ENCODE data around the gene NUP88. TPM values are rescaled to one million over a fixed set of nuclear protein-coding genes. Genes with fewer than 3 reads are reported as not detected.
A peak's percentile ranks its signal among the peaks of the same experiment; 100 is the strongest.

The NUP88 gene
- total and polyA plus RNA-seq, 4 experiments from 2014 or later, result 91.0 to 142 (median 101) TPM

DNA sequence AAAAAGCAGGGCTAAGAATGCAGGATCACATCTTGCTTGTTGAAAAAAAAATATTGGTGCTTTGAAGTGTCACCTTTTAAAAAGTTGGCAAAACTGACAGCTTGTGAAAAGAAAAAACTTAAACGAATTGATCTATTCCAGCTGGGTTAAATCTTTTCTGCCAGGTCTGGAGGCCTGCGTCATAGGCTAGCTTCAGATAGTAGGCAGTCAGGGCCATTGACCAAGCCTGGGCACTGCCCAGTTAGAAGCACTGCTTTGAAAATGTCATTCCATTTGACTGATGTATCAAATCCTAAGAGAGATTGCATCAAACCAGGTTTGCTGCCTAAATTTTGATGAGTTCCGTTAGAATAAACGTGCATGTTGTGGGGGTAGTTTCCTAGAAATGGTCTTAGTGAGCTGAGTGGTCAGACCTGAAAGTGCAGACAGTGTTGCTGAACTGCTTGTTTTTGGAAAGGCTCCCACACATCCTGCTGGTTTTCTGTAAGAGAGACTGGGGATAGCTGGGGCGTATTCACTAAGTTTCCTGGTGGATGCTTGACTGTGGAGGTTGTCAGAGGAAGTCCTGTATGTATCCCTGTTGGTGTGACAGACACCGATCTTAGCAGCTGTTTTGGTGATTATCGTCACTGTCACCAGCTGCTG lies 38.8 kb downstream of the NUP88 start:
- Mint-ChIP-seq H3K4me3 (no peak overlapping the region), H3K27ac (peak overlapping the region in 4 of 7 donors; percentile 44 to 83 (median 64)), H3K36me3 (peaks cover 57 to 86% of the 10 kb centered on the region in 2 donors), H3K27me3 (no peaks in the 10 kb centered on the region), H3K4me1 (peaks cover 0 to 3% (median 0%) of the 10 kb centered on the region in 4 donors), H3K9me3 (peaks cover 0 to 4% (median 0%) of the 10 kb centered on the region in 8 donors)
- Histone ChIP-seq H3K27ac (ENCODE audit: low read depth, low read length) (no peak overlapping the region), H3K36me3 (ENCODE audit: insufficient read depth, low read length) (peaks cover 87% of the 10 kb centered on the region), H3K27me3 (ENCODE audit: insufficient read depth, low read length) (no peaks in the 10 kb centered on the region), H3K4me1 (ENCODE audit: insufficient read depth, low read length) (no peaks in the 10 kb centered on the region), H3K9me3 (ENCODE audit: control insufficient read depth in 1 of 2, low read length in 2 of 2) (no peaks in the 10 kb centered on the region), H3K4me3 (ENCODE audit: low read length in 2 of 2) (no peak overlapping the region)
- DNase-seq, result no peak
- intact Hi-C loops (cut with micrococcal nuclease), result no loop called here
- CTCF ChIA-PET (ENCODE audit: partially characterized antibody), result interaction anchor here (1.9 kb wide), 1 partner anchor 10 kb away, joined by 5 read pairs; no protein-coding TSS in a partner anchor
- POLR2A ChIA-PET (ENCODE audit: partially characterized antibody), result interaction anchor here (1.1 to 1.5 kb wide), 2 partner anchors 11 to 12 kb away, joined by 3 to 4 read pairs; no protein-coding TSS in a partner anchor

DNA sequence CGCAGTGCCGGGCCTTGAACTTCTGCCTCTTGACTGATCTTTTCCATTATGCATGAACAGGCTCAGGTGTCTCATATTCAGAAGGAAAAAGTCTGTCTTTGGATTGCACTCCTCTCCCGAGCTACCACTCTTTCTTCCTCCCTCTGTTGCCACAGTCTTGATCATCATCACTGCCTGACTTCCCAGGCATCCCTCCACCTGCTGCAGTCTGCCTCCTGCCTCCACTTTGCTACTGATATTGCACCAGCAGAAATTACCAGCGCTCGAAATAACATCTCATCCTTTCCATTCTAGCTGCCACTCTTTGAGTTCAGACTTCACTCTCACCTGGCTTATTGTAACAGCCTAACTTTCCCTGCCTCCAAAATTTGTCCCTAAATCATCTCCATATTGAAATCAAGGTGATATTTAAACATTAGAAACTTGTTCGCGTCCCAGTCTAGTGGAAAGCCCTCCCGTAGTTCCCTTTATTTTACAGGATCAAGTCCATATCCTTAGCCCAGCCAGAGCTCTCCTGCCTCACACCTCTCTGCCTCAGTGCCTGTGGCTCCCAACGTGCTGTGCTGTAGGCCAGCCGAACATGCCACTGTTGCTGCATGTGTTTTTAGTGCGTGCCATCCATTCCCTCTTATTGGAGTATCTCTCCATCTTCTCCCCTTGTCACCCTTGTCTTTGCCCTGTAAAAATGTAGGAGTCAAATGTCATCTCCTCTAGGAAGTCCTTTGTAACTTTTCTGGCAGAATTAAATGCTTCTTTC lies 39.9 kb downstream of the NUP88 start:
- Mint-ChIP-seq H3K36me3 (peaks cover 51 to 83% of the 10 kb centered on the region in 2 donors), H3K4me3 (no peak overlapping the region), H3K27ac (peak overlapping the region; percentile 6 to 78 (median 54)), H3K4me1 (peaks cover 0 to 3% (median 0%) of the 10 kb centered on the region in 4 donors), H3K27me3 (no peaks in the 10 kb centered on the region), H3K9me3 (peaks cover 0 to 4% (median 0%) of the 10 kb centered on the region in 8 donors)
- DNase-seq, result no peak
- ChIA-PET CTCF (ENCODE audit: partially characterized antibody) (interaction anchor here (1.4 kb wide), 1 partner anchor 131 kb away, joined by 3 read pairs; no protein-coding TSS in a partner anchor), POLR2A (ENCODE audit: partially characterized antibody) (interaction anchor here (1.1 kb wide), 1 partner anchor 11 kb away, joined by 3 read pairs; no protein-coding TSS in a partner anchor)
- H3K4me1 ChIP-seq (ENCODE audit: insufficient read depth, low read length), result no peaks in the 10 kb centered on the region
- peaks cover 83% of the 10 kb centered on the region for H3K36me3 ChIP-seq (ENCODE audit: insufficient read depth, low read length)
- H3K27me3 ChIP-seq (ENCODE audit: insufficient read depth, low read length), result no peaks in the 10 kb centered on the region
- no peak overlapping the region for H3K4me3 ChIP-seq (ENCODE audit: low read length in 2 of 2)
- no peak overlapping the region for H3K27ac ChIP-seq (ENCODE audit: low read depth, low read length)
- intact Hi-C loops (cut with micrococcal nuclease), result no loop called here
- no peaks in the 10 kb centered on the region for H3K9me3 ChIP-seq (ENCODE audit: control insufficient read depth in 1 of 2, low read length in 2 of 2)

DNA sequence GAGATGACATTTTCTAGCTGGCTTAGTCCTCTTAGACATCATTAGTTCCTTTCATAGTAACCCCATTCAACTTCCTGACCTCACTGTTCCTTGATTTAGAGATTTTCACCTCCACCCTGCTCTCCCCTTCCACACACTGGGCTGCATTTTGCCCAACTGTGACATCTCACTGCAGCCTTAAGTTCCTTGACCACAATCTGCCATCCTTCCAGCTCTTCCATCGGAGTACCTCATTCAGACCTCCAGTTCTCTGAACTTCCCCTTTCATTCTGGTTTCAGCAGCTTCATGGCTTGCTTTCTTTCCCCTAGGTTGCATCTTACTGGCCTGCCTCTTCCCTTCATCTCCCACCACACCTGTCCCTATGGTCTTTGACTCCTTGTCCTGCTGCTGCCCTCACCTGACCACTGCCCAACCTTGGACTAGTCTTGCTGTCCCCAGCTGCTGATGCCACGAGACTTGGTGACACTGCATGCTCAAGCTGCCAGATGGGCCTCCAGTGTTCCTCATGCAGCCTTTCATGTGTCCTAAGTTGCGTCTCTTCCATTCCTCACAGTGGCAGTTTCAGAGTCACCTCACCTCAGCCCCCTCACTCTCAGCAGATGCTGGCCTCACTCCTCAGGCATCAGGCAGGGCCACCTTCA lies 40.8 kb downstream of the NUP88 start:
- intact Hi-C loops (cut with micrococcal nuclease), result no loop called here

DNA sequence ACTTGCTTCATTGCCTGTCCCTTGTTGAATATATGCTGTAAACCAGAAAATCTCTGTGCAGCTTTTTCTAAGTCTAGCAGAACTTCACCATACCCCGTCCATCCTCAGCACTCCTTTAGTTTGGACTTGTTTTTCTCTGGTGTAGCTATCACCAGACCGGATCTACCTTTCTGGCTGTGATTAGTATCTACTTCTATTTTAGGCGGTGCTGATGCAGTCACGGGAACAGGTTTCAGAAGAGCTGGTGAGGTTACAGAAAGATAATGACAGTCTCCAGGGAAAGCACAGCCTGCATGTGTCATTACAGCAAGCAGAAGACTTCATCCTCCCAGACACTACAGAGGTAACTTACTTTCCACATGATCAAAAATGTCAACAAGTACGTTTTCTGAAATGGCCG lies 46.4 kb downstream of the NUP88 start:
- Mint-ChIP-seq H3K36me3 (peaks cover 35 to 73% of the 10 kb centered on the region in 2 donors), H3K27me3 (no peaks in the 10 kb centered on the region), H3K4me1 (no peaks in the 10 kb centered on the region), H3K4me3 (no peak overlapping the region), H3K27ac (peak overlapping the region in 4 of 7 donors; percentile 10 to 51 (median 20)), H3K9me3 (no peaks in the 10 kb centered on the region)
- H3K27ac ChIP-seq (ENCODE audit: low read depth, low read length), result no peak overlapping the region
- intact Hi-C loops (cut with micrococcal nuclease), result no loop called here
- H3K9me3 ChIP-seq (ENCODE audit: control insufficient read depth in 1 of 2, low read length in 2 of 2), result no peaks in the 10 kb centered on the region
- H3K4me3 ChIP-seq (ENCODE audit: low read length in 2 of 2), result no peak overlapping the region
- H3K27me3 ChIP-seq (ENCODE audit: insufficient read depth, low read length), result no peaks in the 10 kb centered on the region
- CTCF ChIA-PET (ENCODE audit: partially characterized antibody), result no interaction called here
- peaks cover 60% of the 10 kb centered on the region for H3K36me3 ChIP-seq (ENCODE audit: insufficient read depth, low read length)
- no peaks in the 10 kb centered on the region for H3K4me1 ChIP-seq (ENCODE audit: insufficient read depth, low read length)
- POLR2A ChIA-PET (ENCODE audit: partially characterized antibody), result no interaction called here
- DNase-seq, result no peak

More for the DNA sequence above, 40.8 kb downstream of the NUP88 start:
- Mint-ChIP-seq H3K27ac (peak overlapping the region in 6 of 7 donors; percentile 7 to 89 (median 84)), H3K4me1 (peaks cover 0 to 3% (median 0%) of the 10 kb centered on the region in 4 donors), H3K27me3 (no peaks in the 10 kb centered on the region), H3K9me3 (peaks cover 0 to 4% (median 0%) of the 10 kb centered on the region in 8 donors), H3K4me3 (no peak overlapping the region), H3K36me3 (peaks cover 51 to 79% of the 10 kb centered on the region in 2 donors)
- ChIA-PET CTCF (ENCODE audit: partially characterized antibody) (interaction anchor here (1.3 to 1.4 kb wide), 2 partner anchors 128 to 130 kb away, joined by 3 to 4 read pairs; no protein-coding TSS in a partner anchor), POLR2A (ENCODE audit: partially characterized antibody) (no interaction called here)
- Histone ChIP-seq H3K27ac (ENCODE audit: low read depth, low read length) (no peak overlapping the region), H3K27me3 (ENCODE audit: insufficient read depth, low read length) (no peaks in the 10 kb centered on the region), H3K36me3 (ENCODE audit: insufficient read depth, low read length) (peaks cover 80% of the 10 kb centered on the region), H3K4me1 (ENCODE audit: insufficient read depth, low read length) (no peaks in the 10 kb centered on the region), H3K4me3 (ENCODE audit: low read length in 2 of 2) (no peak overlapping the region), H3K9me3 (ENCODE audit: control insufficient read depth in 1 of 2, low read length in 2 of 2) (no peaks in the 10 kb centered on the region)
- DNase-seq, result no peak

DNA sequence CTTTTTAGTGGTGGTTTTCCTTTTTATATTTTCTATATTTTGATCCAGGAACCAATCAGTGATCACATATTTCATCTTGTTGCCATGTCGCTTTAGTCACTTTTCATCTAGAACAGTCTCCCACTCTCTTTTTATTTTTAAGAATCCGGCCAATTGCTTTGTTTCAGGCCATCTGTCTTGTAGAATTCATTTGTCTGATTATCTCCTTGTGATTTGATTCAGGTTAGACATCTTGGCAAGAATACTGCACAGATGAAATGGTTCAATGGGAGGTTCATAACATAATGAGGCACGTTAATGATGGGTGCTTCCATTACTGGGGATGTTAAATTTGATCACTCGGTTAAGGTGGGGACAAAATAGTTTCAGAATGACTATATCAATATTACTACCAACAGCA lies 49.1 kb downstream of the NUP88 start:
- no peaks in the 10 kb centered on the region for H3K9me3 Mint-ChIP-seq
- H3K27me3 Mint-ChIP-seq, result no peaks in the 10 kb centered on the region
- ChIA-PET POLR2A (ENCODE audit: partially characterized antibody) (no interaction called here), CTCF (ENCODE audit: partially characterized antibody) (interaction anchor here (2.0 kb wide), 1 partner anchor 69 kb away, joined by 6 read pairs; the partner anchor contains the start of gene C1QBP)
- DNase-seq, result no peak
- H3K27ac Mint-ChIP-seq, result peak overlapping the region in 2 of 7 donors; percentile 33 to 81
- H3K36me3 ChIP-seq (ENCODE audit: insufficient read depth, low read length), result peaks cover 52% of the 10 kb centered on the region
- no peak overlapping the region for H3K4me3 Mint-ChIP-seq
- H3K9me3 ChIP-seq (ENCODE audit: control insufficient read depth in 1 of 2, low read length in 2 of 2), result no peaks in the 10 kb centered on the region
- no peak overlapping the region for H3K4me3 ChIP-seq (ENCODE audit: low read length in 2 of 2)
- no peaks in the 10 kb centered on the region for H3K4me1 ChIP-seq (ENCODE audit: insufficient read depth, low read length)
- no peak overlapping the region for H3K27ac ChIP-seq (ENCODE audit: low read depth, low read length)
- H3K36me3 Mint-ChIP-seq, result peaks cover 39 to 68% of the 10 kb centered on the region in 2 donors
- no peaks in the 10 kb centered on the region for H3K4me1 Mint-ChIP-seq
- intact Hi-C loops (cut with micrococcal nuclease), result no loop called here
- H3K27me3 ChIP-seq (ENCODE audit: insufficient read depth, low read length), result no peaks in the 10 kb centered on the region

DNA sequence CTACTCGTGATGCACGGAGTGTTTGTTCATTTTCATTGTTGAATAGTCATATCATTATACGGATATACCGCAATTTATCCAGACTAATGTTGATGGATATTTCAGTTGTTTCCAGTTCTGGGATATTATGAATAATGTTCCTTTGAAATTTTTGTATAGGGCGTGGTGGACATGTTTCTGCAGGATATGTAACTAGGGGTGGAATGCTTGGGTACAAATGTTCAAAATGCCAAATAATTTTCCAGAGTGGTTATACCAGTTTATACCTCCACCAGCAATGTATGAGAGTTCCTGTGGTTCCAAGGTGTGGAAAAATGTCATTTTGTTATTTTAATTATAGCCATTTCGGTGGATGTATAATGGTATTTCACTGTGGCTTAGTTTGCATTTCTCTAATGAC lies 53.6 kb downstream of the NUP88 start:
- DNase-seq, result no peak
- ChIA-PET POLR2A (ENCODE audit: partially characterized antibody) (no interaction called here), CTCF (ENCODE audit: partially characterized antibody) (no interaction called here)
- Mint-ChIP-seq H3K4me3 (no peak overlapping the region), H3K9me3 (no peaks in the 10 kb centered on the region), H3K27me3 (no peaks in the 10 kb centered on the region), H3K27ac (peak overlapping the region in 1 of 7 donors; percentile 48), H3K4me1 (peaks cover 0 to 3% (median 0%) of the 10 kb centered on the region in 4 donors), H3K36me3 (peaks cover 53 to 72% of the 10 kb centered on the region in 2 donors)
- Histone ChIP-seq H3K4me3 (ENCODE audit: low read length in 2 of 2) (no peak overlapping the region), H3K36me3 (ENCODE audit: insufficient read depth, low read length) (peaks cover 53% of the 10 kb centered on the region), H3K9me3 (ENCODE audit: control insufficient read depth in 1 of 2, low read length in 2 of 2) (no peaks in the 10 kb centered on the region), H3K27me3 (ENCODE audit: insufficient read depth, low read length) (no peaks in the 10 kb centered on the region), H3K4me1 (ENCODE audit: insufficient read depth, low read length) (no peaks in the 10 kb centered on the region), H3K27ac (ENCODE audit: low read depth, low read length) (no peak overlapping the region)
- intact Hi-C loops (cut with micrococcal nuclease), result no loop called here

DNA sequence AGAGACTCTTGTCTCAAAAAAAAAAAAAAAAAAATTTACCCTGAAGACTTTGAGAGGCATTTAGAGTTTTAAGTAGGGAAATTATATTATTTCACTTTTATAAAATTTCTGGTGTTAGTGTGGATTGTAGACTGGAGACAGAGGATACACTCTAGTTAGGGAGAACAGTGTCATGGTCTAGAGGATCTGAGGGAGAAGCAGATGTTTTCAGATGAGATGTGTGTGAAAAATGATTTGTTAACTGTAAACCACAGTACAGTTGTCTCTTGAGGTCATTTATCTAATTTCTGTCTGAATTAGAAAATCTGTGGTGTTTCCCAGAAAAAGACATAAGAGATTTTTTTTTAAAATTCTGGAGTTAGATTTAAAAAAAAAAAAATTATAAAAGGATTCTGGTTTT lies 54.8 kb downstream of the NUP88 start:
- intact Hi-C loops (cut with micrococcal nuclease), result no loop called here
- peak overlapping the region in 2 of 7 donors; percentile 70 to 86 for H3K27ac Mint-ChIP-seq

More for the DNA sequence above, 54.8 kb downstream of the NUP88 start:
- Histone ChIP-seq H3K9me3 (ENCODE audit: control insufficient read depth in 1 of 2, low read length in 2 of 2) (no peaks in the 10 kb centered on the region), H3K27ac (ENCODE audit: low read depth, low read length) (no peak overlapping the region), H3K4me3 (ENCODE audit: low read length in 2 of 2) (no peak overlapping the region), H3K27me3 (ENCODE audit: insufficient read depth, low read length) (no peaks in the 10 kb centered on the region), H3K36me3 (ENCODE audit: insufficient read depth, low read length) (peaks cover 47% of the 10 kb centered on the region), H3K4me1 (ENCODE audit: insufficient read depth, low read length) (no peaks in the 10 kb centered on the region)
- no peaks in the 10 kb centered on the region for H3K9me3 Mint-ChIP-seq
- H3K27me3 Mint-ChIP-seq, result no peaks in the 10 kb centered on the region
- no peak overlapping the region for H3K4me3 Mint-ChIP-seq
- CTCF ChIA-PET (ENCODE audit: partially characterized antibody), result no interaction called here
- H3K36me3 Mint-ChIP-seq, result peaks cover 49 to 71% of the 10 kb centered on the region in 2 donors
- peaks cover 0 to 3% (median 0%) of the 10 kb centered on the region in 4 donors for H3K4me1 Mint-ChIP-seq
- POLR2A ChIA-PET (ENCODE audit: partially characterized antibody), result no interaction called here
- DNase-seq, result no peak

Data from CD4-positive, alpha-beta memory T cell (primary cell).